ENCODE measurements around the gene METAP1.

GRCh38 chr4:99043346-99043745, 47.8 kb downstream of the METAP1 start:
- TF ChIP-seq TAF1 (conservative IDR thresholded peaks at IDR 0.05) (no peak), CTCF (IDR thresholded peaks at IDR 0.05; ENCODE audit: low read depth, low read length, missing input control) (no peak), ATF3 (IDR thresholded peaks at IDR 0.05) (no peak), JUND (IDR thresholded peaks at IDR 0.05) (no peak), GABPA (IDR thresholded peaks at IDR 0.05 in 1 of 2, conservative IDR thresholded peaks at IDR 0.05 in 1 of 2) (no peak), MAX (IDR thresholded peaks at IDR 0.05) (no peak), REST (IDR thresholded peaks at IDR 0.05) (no peak), ZBTB33 (IDR thresholded peaks at IDR 0.05) (no peak), EGR1 (IDR thresholded peaks at IDR 0.05; ENCODE audit: low read depth in 2 of 2) (no peak)

All from liver (tissue), 3 donors.